GM21825 (cell line): ENCODE measurements around the gene FILIP1.
A peak's percentile ranks its signal among the peaks of the same experiment; 100 is the strongest.

Experiments used
- ATAC-seq: cut with Tn5 transposase; IDR thresholded peaks from one replicate; pipeline ENCODE4 v1.9.1; 2021; ENCODE audit warnings: mild to moderate bottlenecking, moderate library complexity; ENCODE audit not compliant: unreplicated experiment

The FILIP1 gene

DNA sequence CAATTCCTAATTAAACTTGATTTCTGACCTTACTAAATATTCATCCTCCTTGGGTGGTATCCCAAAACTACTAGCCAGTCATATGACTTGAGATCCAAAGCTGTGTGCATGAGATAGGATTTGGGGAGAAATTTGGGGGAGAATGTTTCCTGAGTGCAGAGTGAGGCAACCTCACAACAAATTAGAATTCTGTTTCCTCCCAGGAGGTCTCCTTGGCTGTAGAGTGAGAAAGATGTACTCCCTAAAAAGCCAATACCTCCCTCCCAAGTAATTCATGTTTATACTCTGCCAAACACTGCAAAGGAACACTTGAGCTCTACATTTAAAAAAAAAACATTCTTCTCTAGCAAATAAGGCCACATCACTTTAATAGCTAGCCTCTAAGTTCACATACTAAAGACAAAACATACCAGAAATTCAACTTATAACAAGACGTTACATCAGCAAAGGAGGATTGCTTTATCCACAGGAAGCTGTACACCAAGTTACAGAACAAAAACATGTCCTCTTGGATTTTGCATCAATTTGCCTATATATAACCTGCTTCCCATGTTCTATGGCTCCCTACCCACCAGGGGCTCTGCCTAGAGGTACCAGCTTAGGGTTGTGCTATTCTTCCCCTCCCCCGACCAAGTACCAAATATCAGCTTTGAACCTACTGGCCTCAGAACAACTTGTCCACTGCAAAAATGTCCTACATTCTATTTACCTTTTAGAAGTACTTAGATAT, 193.6 kb downstream of the FILIP1 start:
- ATAC-seq = no peak

DNA sequence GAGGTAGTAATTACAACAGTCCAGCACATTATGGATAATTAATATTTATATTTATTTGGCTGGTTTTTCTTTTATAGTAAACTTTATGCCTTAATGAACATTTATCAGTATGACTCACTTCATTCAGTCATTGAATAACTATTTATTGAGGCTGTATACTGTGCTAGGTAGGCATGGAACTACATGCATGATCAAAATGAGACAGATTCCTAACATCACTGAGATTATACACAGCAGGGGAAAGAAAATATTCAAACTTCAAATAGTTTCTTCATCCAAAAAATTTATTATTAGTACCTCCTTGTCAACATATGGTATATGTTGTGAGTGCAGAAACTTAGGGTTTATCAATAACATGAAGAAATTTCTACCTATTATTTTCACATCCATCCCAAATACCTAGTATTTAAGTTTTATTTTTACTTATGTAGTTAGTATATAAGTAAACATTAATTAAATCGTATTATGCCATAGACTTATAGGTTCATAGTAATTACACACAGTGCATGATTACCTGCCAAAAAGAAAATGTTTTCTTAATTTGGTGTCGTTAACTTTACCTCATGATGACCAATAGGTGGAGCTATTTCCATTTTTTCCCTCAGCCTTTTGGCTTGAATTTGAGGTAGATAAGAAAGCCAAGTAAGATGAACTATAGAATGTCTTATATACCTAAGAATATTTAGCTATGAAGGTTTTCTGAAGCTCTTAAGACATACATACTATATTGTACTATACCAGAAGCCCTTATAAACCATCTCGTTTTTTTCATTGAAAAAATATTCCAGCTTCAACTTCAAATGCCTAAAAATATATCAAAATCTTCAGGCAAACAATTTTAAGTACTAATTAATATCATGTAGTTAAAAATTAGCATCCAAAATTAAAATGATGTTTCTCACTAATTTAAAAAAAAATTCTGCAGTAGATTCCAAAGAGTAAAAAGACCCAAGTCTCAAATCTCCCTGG, 196.5 kb downstream of the FILIP1 start:
- ATAC-seq = peak; percentile 75

DNA sequence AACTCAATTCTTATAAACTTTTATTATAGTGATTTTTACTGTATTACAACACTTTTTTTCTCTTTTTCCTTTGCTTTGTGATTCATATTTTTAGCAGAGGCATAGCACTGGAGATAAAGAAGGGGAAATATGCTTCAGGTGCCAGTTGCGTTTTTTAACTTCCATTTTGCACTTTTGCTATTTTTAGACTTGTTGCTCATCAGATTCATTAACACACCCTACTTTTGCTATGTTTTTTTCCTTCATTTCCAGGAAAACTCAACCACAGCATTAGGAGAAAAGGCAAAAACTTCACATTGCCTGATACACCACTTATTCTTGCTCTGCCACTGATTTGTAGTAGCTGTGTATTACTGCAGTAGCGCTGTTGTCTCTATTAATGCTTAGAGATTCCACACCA, 201.0 kb downstream of the FILIP1 start:
- no peak for ATAC-seq

DNA sequence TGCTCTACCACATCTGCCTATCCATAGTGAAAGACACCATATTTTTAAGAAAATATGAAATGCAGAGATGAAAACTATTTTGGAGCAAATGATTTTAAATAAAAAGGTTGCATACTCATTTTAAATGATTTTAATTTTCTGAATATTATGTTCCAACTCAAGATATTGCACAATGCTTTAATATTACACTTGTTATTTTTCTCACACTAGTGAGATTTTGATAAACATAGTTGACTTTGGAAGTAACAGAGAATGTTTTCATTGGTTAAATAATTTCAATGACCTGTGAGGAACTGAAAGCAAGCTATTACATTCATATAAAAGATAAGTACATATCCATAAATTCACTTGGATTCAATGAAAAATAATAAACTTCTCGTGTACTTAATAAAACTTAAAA, 201.9 kb downstream of the FILIP1 start:
- no peak for ATAC-seq

DNA sequence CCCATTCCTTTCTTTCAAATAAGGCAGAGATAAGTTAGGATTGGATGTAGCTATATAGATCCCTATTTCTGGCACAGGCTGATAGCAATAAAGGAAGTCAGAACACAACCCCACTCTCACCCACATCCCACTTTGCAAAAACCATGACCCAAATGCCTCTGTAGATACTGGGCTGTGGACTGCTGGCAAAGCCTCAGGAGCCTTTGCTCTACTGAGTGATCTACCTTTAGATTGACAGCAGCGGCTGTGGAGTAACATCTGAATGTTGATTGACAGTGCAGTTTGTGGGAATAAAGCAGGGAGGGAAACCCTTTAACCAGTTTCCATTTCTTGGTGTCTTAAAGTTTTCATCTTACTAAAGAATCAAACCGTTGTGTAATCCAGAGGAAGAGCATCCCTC, 202.3 kb downstream of the FILIP1 start:
- no peak for ATAC-seq

DNA sequence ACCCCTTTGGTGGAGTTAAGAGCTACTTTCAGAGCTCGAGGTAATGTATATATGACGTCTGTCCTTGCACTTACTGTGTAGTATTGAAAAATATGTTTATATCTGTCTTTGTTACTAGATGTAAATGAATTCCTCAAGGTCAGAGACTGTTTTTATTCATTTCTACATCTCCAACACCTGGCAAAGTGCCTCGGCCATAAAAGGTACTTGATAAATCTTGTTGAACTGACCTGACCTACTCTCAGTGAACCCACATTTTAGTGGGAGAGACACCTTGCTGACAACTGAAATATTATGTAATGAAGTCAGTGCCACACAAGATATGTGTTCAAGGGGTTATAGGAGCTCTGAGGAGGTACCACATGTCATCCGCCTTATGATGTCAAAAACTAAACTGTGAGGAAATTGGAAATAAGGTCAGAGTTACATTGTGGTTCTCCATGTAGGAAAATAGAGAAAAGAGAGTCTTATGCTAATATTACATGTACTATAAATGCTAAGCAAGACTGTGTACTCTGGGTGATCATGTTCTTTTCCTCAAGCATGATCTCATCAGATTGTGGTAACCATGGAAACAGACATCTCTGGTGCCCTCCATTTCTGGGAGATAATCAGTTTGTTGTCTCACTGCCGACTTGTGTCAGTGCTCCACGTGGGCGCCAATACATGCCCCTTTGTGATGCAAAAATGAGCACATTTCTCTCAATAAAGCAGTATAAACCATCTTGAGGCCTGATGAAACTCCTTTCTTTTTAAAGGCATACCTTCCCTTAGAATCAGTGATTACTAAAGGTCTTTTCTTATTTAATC, 203.3 kb downstream of the FILIP1 start:
- ATAC-seq = no peak

DNA sequence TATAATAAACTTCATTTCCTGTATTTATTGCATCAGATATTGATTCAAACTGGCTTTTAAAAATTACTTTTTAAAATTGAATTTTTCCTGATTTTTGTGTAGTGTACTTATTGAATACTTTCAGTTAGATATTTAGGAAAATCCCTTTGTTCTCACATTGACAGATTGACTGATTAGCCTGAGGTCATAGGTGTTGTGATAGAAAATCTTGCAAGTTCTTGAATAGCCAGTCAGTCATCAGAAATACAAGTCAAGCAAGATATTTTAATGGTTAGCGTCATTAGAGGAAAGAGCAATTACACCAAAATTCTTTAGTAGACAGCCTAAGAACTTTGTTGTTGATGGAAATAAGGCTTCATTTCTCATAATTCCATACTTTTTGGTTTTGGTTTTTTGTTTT, 205.6 kb downstream of the FILIP1 start:
- no peak for ATAC-seq

DNA sequence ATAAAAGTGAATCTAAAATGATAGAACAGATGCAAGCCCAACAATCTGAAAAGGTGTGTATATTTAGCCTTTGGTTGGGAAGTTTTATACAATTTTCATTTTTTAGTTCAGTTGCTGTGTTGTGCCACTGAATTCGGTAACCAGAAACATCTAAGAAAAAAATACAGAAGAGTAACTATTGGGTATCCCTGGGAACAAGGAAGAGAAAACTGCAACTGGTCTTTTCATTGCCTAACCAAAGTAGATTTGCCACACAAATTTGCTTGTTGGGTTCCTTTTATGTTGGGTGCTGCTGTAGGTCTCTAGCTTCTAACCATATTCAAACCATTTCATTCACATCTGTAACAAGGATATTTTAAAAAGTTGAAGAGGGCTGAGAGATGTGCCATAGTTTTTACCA, 206.2 kb downstream of the FILIP1 start:
- no peak for ATAC-seq

DNA sequence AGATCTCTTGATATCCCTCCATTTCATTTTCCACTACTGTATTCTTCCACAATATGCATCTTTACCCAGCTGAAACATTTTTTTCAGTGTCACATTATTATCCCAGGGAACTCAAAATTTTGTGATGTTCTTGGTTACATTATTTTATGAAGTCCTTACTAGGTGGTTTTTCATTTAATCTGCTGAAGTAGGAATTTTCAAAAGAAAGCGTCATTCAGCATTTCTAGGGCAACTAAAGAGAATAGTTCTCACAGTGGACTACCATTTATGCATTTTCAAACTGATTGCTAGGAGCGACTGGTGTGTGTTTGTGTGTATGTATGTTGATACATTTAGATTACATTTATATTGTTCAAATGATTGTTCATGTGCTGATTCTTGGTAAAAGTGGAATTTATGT, 206.6 kb downstream of the FILIP1 start:
- no peak for ATAC-seq

DNA sequence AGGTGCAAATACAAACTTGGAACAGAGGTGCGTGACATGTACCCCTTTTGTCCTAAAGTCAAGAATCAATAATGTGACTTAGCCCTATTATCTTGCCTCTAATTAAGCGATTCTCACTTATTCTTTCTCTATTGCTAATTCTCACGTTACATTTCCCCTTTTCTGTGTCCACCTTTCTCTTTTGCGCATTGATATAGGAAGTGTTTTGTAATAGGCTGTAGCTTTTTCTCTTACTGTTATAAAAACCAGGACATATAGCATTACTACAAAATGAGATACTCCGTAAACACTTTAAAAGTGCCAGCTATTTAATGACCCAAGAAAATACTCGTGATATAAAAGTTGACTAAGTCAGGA, 208.3 kb downstream of the FILIP1 start:
- no peak for ATAC-seq

DNA sequence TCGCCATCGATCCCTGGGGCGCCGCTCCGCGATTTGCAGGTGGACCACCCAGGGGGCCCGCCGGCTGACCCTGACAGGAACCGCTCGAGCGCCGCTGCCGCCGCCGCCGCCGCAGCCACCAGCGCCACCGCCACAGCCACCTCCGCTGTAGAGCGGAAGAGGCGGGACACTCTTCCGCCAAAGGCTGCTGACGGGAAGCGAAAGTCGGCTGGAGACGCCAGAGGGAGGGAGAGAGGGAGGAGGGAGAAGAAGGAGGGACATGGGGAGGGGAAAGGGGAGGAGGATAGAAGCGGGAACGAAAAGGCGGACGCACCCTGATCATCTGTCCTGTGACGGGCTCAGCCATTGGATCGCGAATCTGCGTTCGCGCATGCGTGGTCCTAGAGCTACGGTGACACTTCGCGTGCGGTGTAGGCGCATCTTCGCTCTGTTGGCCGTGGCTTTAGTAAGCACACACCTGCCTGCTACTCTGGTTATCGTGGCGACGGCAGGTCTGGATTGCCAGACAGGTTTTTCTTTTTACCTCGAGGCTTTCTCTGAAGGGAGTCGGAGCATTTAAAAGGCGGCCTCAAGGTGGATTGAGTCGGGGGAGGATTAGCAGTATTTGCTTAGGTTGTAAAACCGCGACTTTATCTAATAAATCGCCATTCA, 208.8 kb downstream of the FILIP1 start, which contains the start of gene TMEM30A:
Gene TMEM30A (minus strand): TSS at position 161 of the 651 bp plus-strand sequence. CDS start 154 bp downstream, at position 7.
- ATAC-seq = peak; percentile 86

DNA sequence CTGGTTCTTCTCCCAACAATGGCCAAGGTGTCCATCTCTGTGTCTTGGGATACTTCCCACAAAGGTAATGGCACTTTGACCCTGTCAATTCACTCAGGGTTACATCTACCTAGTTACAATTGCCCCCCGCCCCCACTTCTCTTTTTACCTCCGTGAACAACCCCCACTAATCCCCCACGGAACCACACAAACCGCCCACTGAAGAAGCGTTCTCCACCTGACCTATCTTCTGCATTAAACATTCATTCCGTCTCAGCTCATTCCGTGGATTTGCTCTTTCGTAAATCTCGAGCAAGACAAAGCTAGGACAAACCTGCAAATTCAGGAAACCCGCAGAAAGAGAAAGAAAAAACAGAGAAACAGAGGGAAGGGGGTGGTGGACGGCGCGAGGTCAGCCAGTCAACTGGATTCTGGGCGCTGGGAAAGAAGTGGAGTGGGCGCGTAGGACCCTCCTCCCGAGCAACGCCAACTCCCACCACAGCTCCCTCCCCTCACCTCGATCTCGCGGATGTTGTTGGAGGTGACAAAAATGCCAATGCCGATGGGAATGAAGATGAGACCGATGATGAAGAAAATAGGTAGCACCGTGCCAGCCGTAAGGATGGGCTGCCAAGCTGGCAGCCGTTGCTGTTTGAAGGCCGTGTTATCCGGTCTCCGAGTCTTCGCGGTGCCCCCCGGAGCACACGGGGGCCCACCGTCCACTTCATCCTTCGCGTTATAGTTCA, 209.5 kb downstream of the FILIP1 start:
- ATAC-seq = peak; percentile 24

DNA sequence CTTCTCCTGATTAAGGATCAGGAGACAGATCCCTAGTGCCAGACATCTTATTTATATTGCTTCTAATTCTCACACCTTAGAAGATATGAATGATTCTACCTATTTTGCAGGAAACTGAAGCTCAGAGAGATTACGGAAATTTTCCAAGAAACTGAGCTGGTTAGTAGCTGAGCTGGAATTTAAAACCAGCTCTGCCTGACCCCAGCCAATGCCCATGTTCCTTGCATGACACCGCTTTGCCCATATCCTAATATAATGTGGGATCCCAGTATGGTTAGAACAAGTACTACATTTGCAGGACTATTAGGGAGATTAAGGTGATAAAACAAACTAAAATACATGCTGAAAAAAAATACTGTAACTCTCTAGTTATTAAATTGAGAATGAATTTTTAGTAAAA, 210.9 kb downstream of the FILIP1 start:
- ATAC-seq = no peak

DNA sequence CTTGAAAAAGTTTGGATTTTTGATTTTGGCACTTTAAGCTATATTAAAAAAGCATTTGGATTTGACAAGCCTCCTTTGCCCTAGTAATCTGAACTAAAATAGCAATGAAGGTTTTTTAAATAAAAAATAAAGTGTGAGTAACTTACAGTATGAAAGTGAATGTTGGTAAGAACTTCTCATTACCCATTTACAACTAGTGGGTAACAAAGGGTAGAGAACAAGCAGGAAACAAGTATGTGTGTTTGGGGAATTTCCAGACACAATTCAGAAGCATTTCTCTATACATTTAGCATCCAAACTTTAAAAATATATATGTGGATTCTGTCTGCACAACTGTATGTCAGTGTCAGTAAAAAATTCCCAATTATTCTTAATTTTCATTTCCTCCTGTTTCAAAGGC, 211.9 kb downstream of the FILIP1 start:
- peak; percentile 22 for ATAC-seq

DNA sequence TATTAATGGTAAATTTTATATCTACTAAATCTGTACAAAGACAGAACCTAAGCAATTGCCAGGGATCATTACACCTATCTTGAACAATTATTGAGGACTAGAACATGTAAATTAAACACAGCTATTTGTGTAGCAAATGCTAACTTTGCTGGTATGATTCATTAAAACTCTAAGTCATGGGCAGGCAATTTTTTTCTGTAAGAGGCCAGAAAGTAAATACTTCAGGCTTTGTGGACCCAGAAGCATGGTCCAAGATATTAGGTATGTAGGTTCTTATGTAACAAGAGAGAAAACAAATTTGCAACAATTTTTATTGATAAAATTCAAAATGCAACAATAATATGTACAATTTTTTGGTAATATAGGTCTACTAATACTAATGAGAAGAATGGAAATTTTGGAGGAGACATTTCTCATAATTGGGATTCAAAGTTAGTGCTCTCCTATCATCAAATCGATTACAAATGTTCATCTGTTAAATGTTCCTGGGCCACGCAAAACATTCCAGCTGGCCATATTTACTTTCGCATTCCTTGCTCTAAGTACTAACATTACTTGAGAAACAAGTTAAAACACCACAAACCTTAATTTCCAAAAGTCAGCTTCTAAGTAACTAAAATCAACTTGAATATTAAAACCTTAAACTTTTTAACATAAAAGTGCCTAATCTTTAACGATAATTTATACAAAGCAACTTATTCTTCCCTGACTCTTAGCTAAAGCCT, 213.3 kb downstream of the FILIP1 start:
- ATAC-seq = no peak

DNA sequence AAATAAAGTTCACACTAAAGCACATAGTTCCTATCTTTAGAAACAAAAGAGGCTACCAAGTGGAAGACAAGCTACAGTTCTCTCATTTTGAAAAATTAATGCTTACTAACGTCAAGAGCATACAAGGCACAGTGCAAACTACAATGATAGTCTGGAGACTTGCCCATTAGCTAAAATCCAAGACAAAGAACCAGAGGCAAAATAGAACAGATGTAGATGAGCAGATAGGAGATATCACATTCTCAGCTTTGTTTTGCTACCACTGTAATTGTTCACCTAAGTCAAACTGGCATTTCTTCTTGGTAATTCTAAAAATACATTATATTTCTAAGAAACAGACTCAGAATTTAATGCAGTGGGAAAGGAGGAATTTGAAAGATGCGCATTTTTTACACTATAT, 214.2 kb downstream of the FILIP1 start:
- ATAC-seq = no peak

DNA sequence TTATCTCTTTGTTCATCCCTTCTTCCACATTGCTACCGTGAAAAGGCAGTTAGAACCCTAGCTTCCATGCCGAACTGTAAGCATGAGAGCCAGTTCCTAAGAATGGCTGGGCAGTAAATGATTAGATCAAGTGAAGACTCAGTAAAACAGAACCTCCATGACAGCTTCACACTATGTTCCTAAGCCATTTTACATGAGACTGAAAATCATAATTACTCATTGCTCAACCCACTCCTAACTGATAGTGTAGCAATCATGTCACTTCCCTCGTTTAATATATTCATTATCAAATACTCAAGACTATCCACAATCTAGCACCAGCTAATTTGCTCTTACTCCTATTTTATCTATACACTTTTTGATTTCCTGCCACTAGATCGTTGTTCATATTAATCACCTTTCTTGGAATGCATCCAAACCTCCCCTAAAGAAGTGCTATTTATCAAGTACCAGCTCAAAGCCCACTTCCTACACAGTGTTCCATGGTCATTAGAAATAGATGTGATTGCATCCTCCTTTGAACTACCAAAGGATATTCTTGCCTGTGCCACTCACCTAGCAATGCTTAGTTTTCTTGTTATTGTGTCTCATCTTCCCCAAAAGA, 215.0 kb downstream of the FILIP1 start:
- ATAC-seq = no peak

DNA sequence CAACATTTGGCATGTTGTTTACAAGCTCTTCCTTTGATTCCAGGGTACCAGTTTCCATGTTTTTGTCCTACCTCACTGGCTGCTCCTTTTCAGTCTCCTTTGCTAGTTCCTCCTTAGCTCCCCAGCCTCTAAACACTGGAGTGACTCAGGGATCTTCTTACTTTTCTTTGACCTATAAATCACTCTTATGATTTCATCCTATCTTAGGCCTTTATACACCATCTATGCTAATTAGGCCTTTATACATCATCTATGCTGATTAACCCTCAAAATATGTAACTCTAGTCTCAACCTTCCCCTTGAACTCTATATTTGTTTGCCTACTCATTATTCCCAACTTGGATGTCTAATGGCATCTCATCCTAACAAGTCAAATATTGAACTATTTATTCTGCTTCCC, 218.5 kb downstream of the FILIP1 start:
- no peak for ATAC-seq

DNA sequence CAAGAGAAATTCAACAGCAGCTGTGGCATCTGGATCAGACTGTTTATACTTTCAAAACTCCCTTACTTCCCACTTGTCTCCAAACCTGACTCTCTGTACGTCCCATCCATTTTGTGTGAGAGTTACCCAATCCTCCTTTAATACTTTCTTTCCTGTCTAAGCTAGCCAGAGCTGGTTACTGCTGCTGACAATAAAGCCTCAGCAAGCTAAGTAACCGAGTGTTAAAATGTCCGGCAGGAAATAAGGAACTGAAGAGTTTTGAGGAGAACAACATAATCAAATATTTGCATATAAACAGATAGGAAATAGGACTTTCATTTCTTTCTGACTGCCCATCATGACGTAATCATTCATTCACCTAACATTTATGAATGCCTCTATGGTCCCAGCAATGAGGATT, 220.6 kb downstream of the FILIP1 start:
- ATAC-seq = no peak
